ENCODE measurements around the gene SMARCD1.

GRCh38 chr12:50051101-50051806 lies 33.9 kb upstream of the SMARCD1 start:
- no peak for TF ChIP-seq CTCF (IDR thresholded peaks at IDR 0.05)
- no peak for TF ChIP-seq POLR2A (IDR thresholded peaks at IDR 0.05; ENCODE audit: low read depth)

Data from esophagus muscularis mucosa (tissue), 3 donors.